Esophagus muscularis mucosa (tissue), 3 donors: ENCODE data around the gene IFI27L1.

ENCODE experiments used
- CTCF ChIP-seq, 3 experiments: fragments of 200-600 bp in 2 of 3; fragments of 450-650 bp in 1 of 3; sonication (generic) in 2 of 3; IDR thresholded peaks; one replicate each; pipeline ENCODE4 v1.5.1; 2017 to 2019; ENCODE audit warnings: antibody characterized with exemption in 3 of 3, mild to moderate bottlenecking in 2 of 3, moderate library complexity in 1 of 3
- POLR2A ChIP-seq: fragments of 450-650 bp; IDR thresholded peaks from one replicate; pipeline ENCODE4 v1.6.1; 2017; ENCODE audit warnings: antibody characterized with exemption, moderate library complexity, mild to moderate bottlenecking, low read depth

- TF ChIP-seq CTCF (IDR thresholded peaks at IDR 0.05) (no peak), POLR2A (no peak)
Measured at GRCh38 chr14:94062344-94062940, 18.7 kb upstream of the IFI27L1 start.
